Neural cell (in vitro differentiated cells): Measurements from ENCODE around the gene CCNJ.

Experiments
- EP300 ChIP-seq: fragments of 450-650 bp; conservative IDR thresholded peaks from 2 replicates; pipeline ENCODE4 v1.6.1; 2014; ENCODE audit warnings: antibody characterized with exemption, mild to moderate bottlenecking, moderate library complexity; ENCODE audit not compliant: poor library complexity, severe bottlenecking
- EZH2 ChIP-seq: fragments of 200-600, 300-800 bp; shearing (Covaris generic), sonication (generic); IDR thresholded peaks from 2 replicates; pipeline ENCODE4 v1.6.1; 2014; ENCODE audit warnings: antibody characterized with exemption, low read length, borderline replicate concordance, mild to moderate bottlenecking; ENCODE audit not compliant: insufficient read depth, poor library complexity, severe bottlenecking
- MXI1 ChIP-seq: fragments of 450-650 bp; conservative IDR thresholded peaks from 2 replicates; pipeline ENCODE4 v1.6.1; 2014; ENCODE audit warnings: antibody characterized with exemption, mild to moderate bottlenecking; ENCODE audit not compliant: poor library complexity, severe bottlenecking
- POLR2AphosphoS5 ChIP-seq: IDR thresholded peaks from 2 replicates; pipeline ENCODE4 v1.6.1; 2012
- RAD21 ChIP-seq: fragments of 450-650 bp; conservative IDR thresholded peaks from 2 replicates; pipeline ENCODE4 v1.6.1; 2014; ENCODE audit warnings: antibody characterized with exemption, mild to moderate bottlenecking, moderate library complexity
- REST ChIP-seq: IDR thresholded peaks from 2 replicates; pipeline ENCODE4 v1.6.1; 2012; ENCODE audit warnings: borderline replicate concordance
- SMC3 ChIP-seq: fragments of 450-650 bp; conservative IDR thresholded peaks from 2 replicates; pipeline ENCODE4 v1.6.1; 2014; ENCODE audit warnings: antibody characterized with exemption, mild to moderate bottlenecking, moderate library complexity; ENCODE audit not compliant: poor library complexity
- TAF1 ChIP-seq: IDR thresholded peaks from 2 replicates; pipeline ENCODE4 v1.6.1; 2012; ENCODE audit warnings: low read depth
- TF ChIP-seq, protein P1 (sequence below): fragments of 450-650 bp; IDR thresholded peaks from 2 replicates; pipeline ENCODE4 v1.5.1; 2014; ENCODE audit warnings: antibody characterized with exemption, mild to moderate bottlenecking, moderate library complexity; ENCODE audit not compliant: poor library complexity, severe bottlenecking

- no peak for TF ChIP-seq POLR2AphosphoS5
- TF ChIP-seq, protein P1, sequence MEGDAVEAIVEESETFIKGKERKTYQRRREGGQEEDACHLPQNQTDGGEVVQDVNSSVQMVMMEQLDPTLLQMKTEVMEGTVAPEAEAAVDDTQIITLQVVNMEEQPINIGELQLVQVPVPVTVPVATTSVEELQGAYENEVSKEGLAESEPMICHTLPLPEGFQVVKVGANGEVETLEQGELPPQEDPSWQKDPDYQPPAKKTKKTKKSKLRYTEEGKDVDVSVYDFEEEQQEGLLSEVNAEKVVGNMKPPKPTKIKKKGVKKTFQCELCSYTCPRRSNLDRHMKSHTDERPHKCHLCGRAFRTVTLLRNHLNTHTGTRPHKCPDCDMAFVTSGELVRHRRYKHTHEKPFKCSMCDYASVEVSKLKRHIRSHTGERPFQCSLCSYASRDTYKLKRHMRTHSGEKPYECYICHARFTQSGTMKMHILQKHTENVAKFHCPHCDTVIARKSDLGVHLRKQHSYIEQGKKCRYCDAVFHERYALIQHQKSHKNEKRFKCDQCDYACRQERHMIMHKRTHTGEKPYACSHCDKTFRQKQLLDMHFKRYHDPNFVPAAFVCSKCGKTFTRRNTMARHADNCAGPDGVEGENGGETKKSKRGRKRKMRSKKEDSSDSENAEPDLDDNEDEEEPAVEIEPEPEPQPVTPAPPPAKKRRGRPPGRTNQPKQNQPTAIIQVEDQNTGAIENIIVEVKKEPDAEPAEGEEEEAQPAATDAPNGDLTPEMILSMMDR: no peak
- TF ChIP-seq EZH2: no peak
- no peak for TF ChIP-seq EP300
- TF ChIP-seq SMC3: no peak
- no peak for TF ChIP-seq TAF1
- TF ChIP-seq RAD21: no peak
- TF ChIP-seq REST: no peak
- no peak for TF ChIP-seq MXI1
Measured at GRCh38 chr10:96077156-96077555, 33.8 kb downstream of the CCNJ start.
